Measurements from ENCODE around the gene FAM221B.

GRCh38 chr9:35869621-35870216 is 41.2 kb upstream of the FAM221B start:
- no peak for TF ChIP-seq CTCF (IDR thresholded peaks at IDR 0.05; ENCODE audit: low read depth, low read length)
- TF ChIP-seq EZH2phosphoT487 (IDR thresholded peaks at IDR 0.05; ENCODE audit: low read depth) = no peak
